Uterus (tissue), 2 donors: Measurements from ENCODE around the gene BCAS4.

ENCODE experiments used
- CTCF ChIP-seq, 4 experiments: fragments of 200-600 bp in 2 of 4; fragments of 450-650 bp in 2 of 4; sonication (generic) in 2 of 4; IDR thresholded peaks; one replicate each; pipeline ENCODE4 v1.5.1; 2016 to 2019; ENCODE audit warnings: antibody characterized with exemption in 4 of 4, mild to moderate bottlenecking in 2 of 4, moderate library complexity in 1 of 4
- POLR2A ChIP-seq, 2 donors: fragments of 450-650 bp; IDR thresholded peaks; one replicate each; pipeline ENCODE4 v1.6.1; 2016; ENCODE audit warnings: antibody characterized with exemption in 2 of 2, mild to moderate bottlenecking in 1 of 2, moderate library complexity in 1 of 2

- no peak for TF ChIP-seq CTCF (IDR thresholded peaks at IDR 0.05)
- no peak for TF ChIP-seq POLR2A (IDR thresholded peaks at IDR 0.05)
Observed at GRCh38 chr20:50924261-50924920, 129.5 kb downstream of the BCAS4 start.
